Measurements from ENCODE around the gene KRTAP1-1. TPM values are rescaled to one million over a fixed set of nuclear protein-coding genes. Genes with fewer than 3 reads are reported as not detected.
"Not testable (repeated sequence)": the region's sequence is repeated elsewhere in the genome, so short reads cannot be mapped to it uniquely, and the experiment has no call there.

Gene KRTAP1-1
- total RNA-seq (2022) (not detected in 2 replicates), Bru-seq, nascent RNA (not detected), BruChase-seq, experiment 1, labeled RNA remaining after a 6-hour chase (not detected), BruChase-seq, experiment 2, labeled RNA remaining after a 2-hour chase (not detected)
- long read RNA-seq = 0 reads

GRCh38 chr17:41040783-41041571 lies at the start of gene KRTAP1-1:
Gene KRTAP1-1 (minus strand): TSS chr17:41041450. CDS start chr17:41041397, 53 bp downstream.
- H3K4me1 Mint-ChIP-seq (ENCODE audit: insufficient read depth, unreplicated experiment); intact Hi-C loops (cut with micrococcal nuclease); H3K36me3 Mint-ChIP-seq (ENCODE audit: insufficient read depth, unreplicated experiment); BruUV-seq (replicated peaks); H3K9me3 Mint-ChIP-seq (ENCODE audit: unreplicated experiment); H3K27me3 Mint-ChIP-seq (ENCODE audit: insufficient read depth, unreplicated experiment); CTCF ChIA-PET; H3K27ac Mint-ChIP-seq (ENCODE audit: low read depth, unreplicated experiment); H3K4me3 Mint-ChIP-seq (ENCODE audit: unreplicated experiment); DNase-seq (ENCODE audit: unreplicated experiment): not testable (repeated sequence)
- POLR2A ChIA-PET = interaction anchor here (0.6 to 0.7 kb wide), 2 partner anchors 12 to 125 kb away, joined by 3 read pairs; no protein-coding TSS in a partner anchor

- intact Hi-C loops (cut with micrococcal nuclease); POLR2A ChIA-PET; CTCF ChIA-PET; H3K27me3 Mint-ChIP-seq (ENCODE audit: insufficient read depth, unreplicated experiment); H3K27ac Mint-ChIP-seq (ENCODE audit: low read depth, unreplicated experiment); H3K36me3 Mint-ChIP-seq (ENCODE audit: insufficient read depth, unreplicated experiment); H3K4me1 Mint-ChIP-seq (ENCODE audit: insufficient read depth, unreplicated experiment); H3K4me3 Mint-ChIP-seq (ENCODE audit: unreplicated experiment); BruUV-seq (replicated peaks); DNase-seq (ENCODE audit: unreplicated experiment); H3K9me3 Mint-ChIP-seq (ENCODE audit: unreplicated experiment): not testable (repeated sequence)
Observed at GRCh38 chr17:41088760-41089352, 47.6 kb upstream of the KRTAP1-1 start.

GRCh38 chr17:41084100-41084856 lies 43.0 kb upstream of the KRTAP1-1 start, which contains the start of gene KRTAP4-7:
Gene KRTAP4-7 (plus strand): TSS chr17:41084150. CDS start chr17:41084207, 57 bp downstream.
- CTCF ChIA-PET; DNase-seq (ENCODE audit: unreplicated experiment); intact Hi-C loops (cut with micrococcal nuclease); BruUV-seq (replicated peaks); H3K4me3 Mint-ChIP-seq (ENCODE audit: unreplicated experiment); H3K27ac Mint-ChIP-seq (ENCODE audit: low read depth, unreplicated experiment); H3K27me3 Mint-ChIP-seq (ENCODE audit: insufficient read depth, unreplicated experiment); H3K36me3 Mint-ChIP-seq (ENCODE audit: insufficient read depth, unreplicated experiment); H3K9me3 Mint-ChIP-seq (ENCODE audit: unreplicated experiment): not testable (repeated sequence)
- peaks cover 16% of the 10 kb centered on the region for H3K4me1 Mint-ChIP-seq (ENCODE audit: insufficient read depth, unreplicated experiment)
- POLR2A ChIA-PET = interaction anchor here (0.6 kb wide), 1 partner anchor 59 kb away, joined by 3 read pairs; no protein-coding TSS in a partner anchor

GRCh38 chr17:41083427-41083826 lies 42.2 kb upstream of the KRTAP1-1 start:
- H3K4me1 Mint-ChIP-seq (ENCODE audit: insufficient read depth, unreplicated experiment) = peaks cover 16% of the 10 kb centered on the region
- BruUV-seq (replicated peaks); H3K4me3 Mint-ChIP-seq (ENCODE audit: unreplicated experiment); H3K9me3 Mint-ChIP-seq (ENCODE audit: unreplicated experiment); intact Hi-C loops (cut with micrococcal nuclease); H3K27ac Mint-ChIP-seq (ENCODE audit: low read depth, unreplicated experiment); DNase-seq (ENCODE audit: unreplicated experiment); H3K27me3 Mint-ChIP-seq (ENCODE audit: insufficient read depth, unreplicated experiment); H3K36me3 Mint-ChIP-seq (ENCODE audit: insufficient read depth, unreplicated experiment); CTCF ChIA-PET: not testable (repeated sequence)
- POLR2A ChIA-PET = interaction anchor here (0.6 kb wide), 1 partner anchor 58 kb away, joined by 3 read pairs; no protein-coding TSS in a partner anchor

- ChIA-PET CTCF (no interaction called here), POLR2A (no interaction called here)
- no peak overlapping the region for H3K27ac Mint-ChIP-seq (ENCODE audit: low read depth, unreplicated experiment)
- H3K36me3 Mint-ChIP-seq (ENCODE audit: insufficient read depth, unreplicated experiment) = no peaks in the 10 kb centered on the region
- no peak overlapping the region for H3K4me3 Mint-ChIP-seq (ENCODE audit: unreplicated experiment)
- BruUV-seq (replicated peaks) = no TSS peak
- H3K4me1 Mint-ChIP-seq (ENCODE audit: insufficient read depth, unreplicated experiment) = peaks cover 16% of the 10 kb centered on the region
- intact Hi-C loops (cut with micrococcal nuclease) = no loop called here
- H3K27me3 Mint-ChIP-seq (ENCODE audit: insufficient read depth, unreplicated experiment) = no peaks in the 10 kb centered on the region
- no peaks in the 10 kb centered on the region for H3K9me3 Mint-ChIP-seq (ENCODE audit: unreplicated experiment)
- DNase-seq (ENCODE audit: unreplicated experiment) = peak; percentile 33
- TF ChIP-seq CTCF (IDR thresholded peaks at IDR 0.05; ENCODE audit: unreplicated experiment) = no peak
Observed at GRCh38 chr17:41082626-41083025, 41.4 kb upstream of the KRTAP1-1 start.
